Thyroid gland (tissue), 4 donors: ENCODE measurements around the gene PLXNB3. TPM values are rescaled to one million over a fixed set of nuclear protein-coding genes. Genes with fewer than 3 reads are reported as not detected.
"Not testable (repeated sequence)": the region's sequence is repeated elsewhere in the genome, so short reads cannot be mapped to it uniquely, and the experiment has no call there.

Source experiments
- DNase-seq, 2 donors: peaks; one replicate each; pipeline ENCODE4 v3.0.0-alpha.2; 2019
- H3K27ac ChIP-seq, 3 donors: fragments of 200-600 bp; sonication (generic); 1 replicate in 2 of 3; 2 replicates in 1 of 3; pipeline ENCODE4 v1.5.1; 2016 to 2019; ENCODE audit warnings: mild to moderate bottlenecking in 1 of 3, moderate library complexity in 1 of 3
- H3K27me3 ChIP-seq: fragments of 200-600 bp; sonication (generic); one replicate; pipeline ENCODE4 v1.5.1; 2019
- H3K36me3 ChIP-seq, 2 donors: fragments of 200-600 bp; sonication (generic); one replicate each; pipeline ENCODE4 v1.5.1; 2016 to 2019
- H3K4me1 ChIP-seq, 2 donors: fragments of 200-600 bp; sonication (generic); one replicate each; pipeline ENCODE4 v1.5.1; 2017 to 2019
- H3K4me3 ChIP-seq, 3 donors: fragments of 200-600 bp; sonication (generic); replicated peaks in 1 of 3; 1 replicate in 2 of 3; 2 replicates in 1 of 3; pipeline ENCODE4 v1.5.1; 2016; ENCODE audit warnings: mild to moderate bottlenecking in 1 of 3
- H3K9me3 ChIP-seq: fragments of 200-600 bp; sonication (generic); one replicate; pipeline ENCODE4 v1.5.1; 2017
- CTCF ChIP-seq, 6 experiments: fragments of 200-600 bp in 3 of 6; fragments of 450-650 bp in 3 of 6; sonication (generic) in 3 of 6; IDR thresholded peaks; one replicate each; pipeline ENCODE4 v1.5.1; 2016 to 2019; ENCODE audit warnings: antibody characterized with exemption in 6 of 6, mild to moderate bottlenecking in 2 of 6, inconsistent platforms in 1 of 6, moderate library complexity in 1 of 6
- POLR2A ChIP-seq, 2 donors: fragments of 450-650 bp; IDR thresholded peaks; one replicate each; pipeline ENCODE4 v1.6.1; 2017; ENCODE audit warnings: antibody characterized with exemption in 2 of 2, mild to moderate bottlenecking in 2 of 2, moderate library complexity in 1 of 2
- WGBS, 2 donors: methylation state at CpG; one replicate each; pipeline ENCODE4 v1.1.5; 2017; 5-methylcytosine and 5-hydroxymethylcytosine counted together
- intact Hi-C: fragments of 100-400 bp; cut with DNase I; formaldehyde crosslinking; loops from one replicate; pipeline ENCODE4 v1.15.1; 2023
- total RNA-seq, 4 donors: library from RNA; depleted of rRNA; stranded (reverse); fragments of >200 nt; gene quantifications; one replicate each; pipeline ENCODE4 v1.2.3, GENCODE V29; 2016

The PLXNB3 gene
- total RNA-seq, 4 donors from 2014 or later: 0.67 to 2.0 (median 1.1) TPM

GRCh38 chrX:153739754-153740486, 24.1 kb upstream of the PLXNB3 start:
- Histone ChIP-seq H3K4me1 (peaks cover 0 to 4% of the 10 kb centered on the region in 2 donors), H3K36me3 (peaks cover 0 to 3% of the 10 kb centered on the region in 2 donors), H3K27me3 (no peaks in the 10 kb centered on the region), H3K27ac (no peak overlapping the region), H3K4me3 (no peak overlapping the region), H3K9me3 (no peaks in the 10 kb centered on the region)
- no peak for TF ChIP-seq CTCF (IDR thresholded peaks at IDR 0.05)
- TF ChIP-seq POLR2A (IDR thresholded peaks at IDR 0.05): no peak
- intact Hi-C loops: no loop called here
- WGBS, 2 donors: 93% methylated on average over 16 of the region's 29 CpGs; no CpG with 5 or more reads in 1 of the 2 donors
- no peak for DNase-seq

GRCh38 chrX:153740631-153741222, 23.3 kb upstream of the PLXNB3 start:
- 67 to 89% methylated on average over 1 to 5 of the region's 16 CpGs for WGBS, 2 donors
- TF ChIP-seq POLR2A (IDR thresholded peaks at IDR 0.05) (no peak), CTCF (IDR thresholded peaks at IDR 0.05) (no peak)
- peaks cover 0 to 3% of the 10 kb centered on the region in 2 donors for H3K36me3 ChIP-seq
- H3K4me1 ChIP-seq: peaks cover 0 to 4% of the 10 kb centered on the region in 2 donors
- H3K27ac ChIP-seq: no peak overlapping the region
- intact Hi-C loops: no loop called here
- DNase-seq: no peak
- H3K9me3 ChIP-seq: no peaks in the 10 kb centered on the region
- H3K27me3 ChIP-seq: no peaks in the 10 kb centered on the region
- H3K4me3 ChIP-seq: no peak overlapping the region

GRCh38 chrX:153741446-153741845, 22.6 kb upstream of the PLXNB3 start:
- Histone ChIP-seq H3K27me3 (no peaks in the 10 kb centered on the region), H3K27ac (no peak overlapping the region), H3K4me3 (no peak overlapping the region), H3K36me3 (peaks cover 0 to 3% of the 10 kb centered on the region in 2 donors), H3K4me1 (peaks cover 0 to 4% of the 10 kb centered on the region in 2 donors), H3K9me3 (no peaks in the 10 kb centered on the region)
- WGBS, 2 donors: 100% methylated on average over 2 of the region's 14 CpGs; no CpG with 5 or more reads in 1 of the 2 donors
- TF ChIP-seq CTCF (IDR thresholded peaks at IDR 0.05): no peak
- TF ChIP-seq POLR2A (IDR thresholded peaks at IDR 0.05): no peak
- no peak for DNase-seq
- intact Hi-C loops: no loop called here

- H3K36me3 ChIP-seq, intact Hi-C loops, H3K9me3 ChIP-seq, H3K27ac ChIP-seq, DNase-seq, H3K4me1 ChIP-seq, H3K27me3 ChIP-seq, H3K4me3 ChIP-seq: not testable (repeated sequence)
- 100% methylated on average over 1 of the region's 14 CpGs for WGBS, 2 donors
Observed at GRCh38 chrX:153742111-153742510, 21.9 kb upstream of the PLXNB3 start.

- H3K4me1 ChIP-seq, H3K36me3 ChIP-seq, H3K27ac ChIP-seq, H3K27me3 ChIP-seq, H3K9me3 ChIP-seq, H3K4me3 ChIP-seq, intact Hi-C loops, DNase-seq: not testable (repeated sequence)
- WGBS, 2 donors: 80 to 85% methylated on average over 1 to 9 of the region's 32 CpGs
Observed at GRCh38 chrX:153742796-153743467, 21.1 kb upstream of the PLXNB3 start.
